Daoy (cell line): ENCODE data around the gene CDK3. TPM values are rescaled to one million over a fixed set of nuclear protein-coding genes. Genes with fewer than 3 reads are reported as not detected.

Experiments used
- DNase-seq: peaks from one replicate; pipeline ENCODE4 v3.0.0-alpha.2; 2015; ENCODE audit warnings: low read depth
- total RNA-seq: library from RNA; depleted of rRNA; stranded (reverse); fragments of >200 nt; shearing (Covaris generic); gene quantifications from 2 replicates; pipeline ENCODE4 v1.2.3, GENCODE V29; 2014

The CDK3 gene
- total RNA-seq, 1 experiment from 2014 or later = 1.3 TPM

DNA sequence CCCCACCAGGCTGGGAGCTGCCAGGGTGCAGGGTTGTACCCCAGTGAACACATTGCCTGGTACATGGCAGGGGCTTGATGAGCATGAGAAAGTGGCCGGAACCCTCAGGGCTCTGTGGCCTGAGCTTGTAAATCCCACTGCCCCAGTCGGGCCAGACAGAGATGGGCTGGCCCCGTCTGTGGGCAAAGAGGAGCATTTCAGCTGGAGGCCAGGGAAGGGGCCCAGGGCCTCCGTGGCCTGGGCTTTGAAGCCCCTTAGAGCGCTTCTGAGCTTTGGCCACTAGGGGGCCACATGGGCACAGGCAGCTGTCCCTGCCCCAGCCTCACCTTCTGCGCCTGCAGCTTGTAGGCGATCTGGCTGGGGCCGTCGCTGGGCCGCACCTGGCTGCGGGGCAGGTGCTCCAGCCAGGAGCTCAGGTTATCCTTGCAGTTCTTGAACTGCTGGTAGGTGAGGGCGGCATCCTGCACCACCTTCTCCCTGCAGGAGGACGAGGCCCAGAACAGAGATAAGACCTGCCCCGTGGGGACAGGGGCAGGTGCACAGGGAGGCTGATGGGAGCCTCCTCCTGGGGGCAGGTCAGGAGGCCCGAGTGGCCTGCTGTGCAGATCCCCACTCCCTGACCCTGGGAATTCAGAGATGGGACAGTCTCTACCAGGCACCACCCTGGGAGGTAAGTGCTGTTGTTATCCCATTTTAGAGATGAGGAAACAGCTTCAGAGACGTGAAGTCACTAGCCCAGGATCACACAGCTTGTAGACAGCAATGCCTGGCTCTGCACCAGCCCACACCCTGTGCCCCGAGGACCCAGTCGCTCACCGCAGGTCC is 13.7 kb downstream of the CDK3 start:
- peak; percentile 81 for DNase-seq

DNA sequence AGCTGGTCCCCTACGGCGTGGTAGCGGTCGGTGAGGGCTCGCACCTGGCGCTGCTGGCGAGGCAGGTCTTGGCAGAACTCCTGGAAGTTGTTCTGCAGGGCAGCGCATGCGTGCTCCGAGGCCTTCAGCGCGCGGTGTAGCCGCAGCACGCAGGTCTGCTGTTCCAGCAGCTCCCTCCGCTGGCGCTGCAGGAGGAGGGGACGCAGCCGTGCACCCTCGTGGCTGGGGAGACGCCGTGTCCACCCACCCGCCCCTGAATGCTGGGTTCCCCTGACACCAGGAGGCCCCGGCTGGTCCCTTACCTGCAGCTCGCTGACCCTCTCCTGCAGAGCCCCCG is 14.2 kb downstream of the CDK3 start:
- DNase-seq = peak; percentile 53

DNA sequence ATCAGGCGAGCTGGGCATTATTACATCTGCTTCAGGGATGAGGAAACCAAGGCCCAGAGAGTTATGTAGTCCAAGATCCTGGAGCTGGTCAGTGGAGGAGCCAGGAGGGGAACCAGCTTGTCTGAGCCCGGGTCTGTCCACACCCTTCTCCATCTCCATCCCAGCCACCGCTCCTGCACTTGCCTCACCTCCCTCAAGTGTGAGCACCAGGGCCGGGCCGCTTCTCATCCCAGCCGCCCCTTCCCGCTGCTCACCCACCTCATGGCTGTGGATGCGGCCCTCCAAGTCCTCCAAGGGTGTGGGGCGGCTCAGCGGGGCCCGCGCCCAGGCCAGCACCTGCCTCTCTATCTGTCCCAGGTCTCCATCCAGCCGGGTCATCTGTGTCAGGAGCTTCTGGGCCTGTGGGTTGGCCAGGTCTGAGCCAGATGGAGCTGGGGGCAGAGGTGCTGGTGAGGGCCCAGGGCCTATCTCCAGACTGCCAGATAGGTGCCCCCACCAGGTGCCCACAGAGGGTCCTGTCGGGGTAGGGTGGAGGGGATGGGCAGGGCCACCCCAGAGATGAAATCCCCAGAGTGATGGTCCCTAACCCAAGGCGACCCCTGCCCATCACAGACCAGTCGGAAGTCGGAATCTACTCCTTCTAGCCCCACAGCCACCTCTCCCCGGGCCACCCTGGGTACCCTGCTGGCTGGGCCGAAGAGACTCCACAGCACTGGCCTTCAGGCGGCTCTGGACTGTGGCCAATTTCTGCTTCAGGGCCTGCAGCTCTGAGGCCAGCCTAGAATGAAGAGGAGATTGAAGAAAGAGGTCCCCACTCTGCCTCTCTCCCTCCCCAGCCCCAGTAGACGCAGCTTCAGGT is 17.1 kb downstream of the CDK3 start:
- DNase-seq = no peak

DNA sequence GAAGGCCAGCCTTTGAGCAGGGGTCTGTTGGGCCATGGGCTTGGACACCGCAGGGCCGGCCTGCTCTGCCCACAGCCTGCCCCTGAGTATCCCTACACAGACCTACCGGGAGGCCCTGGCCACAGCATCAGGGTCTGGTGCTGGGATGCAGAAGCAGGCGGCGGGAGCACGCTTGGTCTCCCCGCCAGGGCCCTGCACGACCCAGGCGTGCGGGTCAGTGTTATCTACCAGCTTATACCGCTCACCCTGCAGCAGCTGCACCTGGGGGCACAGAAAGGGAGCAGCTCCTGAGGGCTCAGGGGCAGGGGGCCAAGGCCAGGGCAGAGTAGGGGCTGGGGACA is 17.7 kb downstream of the CDK3 start:
- DNase-seq = no peak

DNA sequence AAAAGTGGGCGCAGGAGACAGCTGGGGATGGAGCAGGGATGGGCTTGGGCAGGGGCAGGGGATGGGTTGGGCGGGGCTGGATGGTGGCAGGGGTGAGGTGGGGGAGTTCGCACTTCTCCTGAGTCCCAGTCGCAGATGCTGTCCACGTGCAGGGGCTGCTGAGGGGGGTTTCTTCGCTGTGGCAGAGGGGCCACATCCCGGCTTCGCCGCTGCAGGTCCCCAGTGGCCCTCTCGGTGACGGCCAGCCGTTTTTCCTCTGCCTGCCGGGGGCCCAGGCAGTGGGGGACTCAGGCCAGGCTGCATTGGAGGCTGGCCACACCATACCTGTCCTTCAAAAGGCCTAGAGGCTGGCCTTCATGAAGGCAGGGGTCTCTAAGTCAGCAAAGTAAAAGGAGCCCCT is 18.1 kb downstream of the CDK3 start:
- no peak for DNase-seq

DNA sequence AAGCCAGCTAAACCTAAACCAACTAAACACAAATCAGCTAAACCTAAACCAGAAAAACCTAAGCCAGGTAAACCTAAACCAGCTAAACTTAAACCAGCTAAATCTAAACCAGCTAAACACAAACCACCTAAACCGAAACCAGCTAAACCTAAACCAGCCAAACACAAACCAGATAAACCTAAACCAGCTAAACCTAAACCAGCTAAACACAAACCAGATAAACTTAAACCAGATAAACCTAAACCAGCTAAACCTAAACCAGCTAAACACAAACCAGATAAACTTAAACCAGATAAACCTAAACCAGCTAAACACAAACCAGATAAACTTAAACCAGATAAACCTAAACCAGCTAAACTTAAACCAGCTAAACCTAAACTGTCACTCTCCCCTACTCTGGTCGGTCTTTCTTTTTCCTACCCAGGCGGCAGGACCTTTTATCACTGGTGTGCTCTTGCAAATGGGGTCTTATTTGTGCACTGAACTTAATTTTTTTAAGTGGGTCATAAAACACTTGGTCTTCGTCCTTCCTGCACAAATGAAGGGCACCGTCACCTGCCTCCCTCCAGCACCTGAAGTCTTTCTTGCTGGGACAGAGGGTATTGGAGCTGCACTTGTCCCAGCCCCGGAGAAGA is 19.3 kb downstream of the CDK3 start:
- DNase-seq = no peak

DNA sequence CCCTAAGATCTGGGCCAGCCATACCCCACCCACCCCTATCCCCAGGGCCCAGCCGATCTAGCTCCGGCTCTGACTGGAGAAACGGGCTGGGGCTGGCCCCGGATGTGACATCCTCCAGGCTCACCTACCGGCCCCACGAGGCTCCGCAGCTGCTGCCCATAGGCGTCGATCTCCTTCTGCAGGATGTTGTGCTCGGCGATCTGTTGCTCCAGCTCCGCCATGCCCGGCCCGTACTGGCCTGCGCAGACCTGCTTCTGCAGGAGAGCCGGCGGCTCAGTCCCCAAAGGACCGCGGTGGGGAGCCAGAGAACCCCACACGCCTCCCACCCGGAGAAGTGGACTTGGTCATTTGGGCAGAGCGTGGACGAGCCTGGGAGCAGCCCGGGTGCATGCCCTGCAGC is 21.6 kb downstream of the CDK3 start:
- no peak for DNase-seq

DNA sequence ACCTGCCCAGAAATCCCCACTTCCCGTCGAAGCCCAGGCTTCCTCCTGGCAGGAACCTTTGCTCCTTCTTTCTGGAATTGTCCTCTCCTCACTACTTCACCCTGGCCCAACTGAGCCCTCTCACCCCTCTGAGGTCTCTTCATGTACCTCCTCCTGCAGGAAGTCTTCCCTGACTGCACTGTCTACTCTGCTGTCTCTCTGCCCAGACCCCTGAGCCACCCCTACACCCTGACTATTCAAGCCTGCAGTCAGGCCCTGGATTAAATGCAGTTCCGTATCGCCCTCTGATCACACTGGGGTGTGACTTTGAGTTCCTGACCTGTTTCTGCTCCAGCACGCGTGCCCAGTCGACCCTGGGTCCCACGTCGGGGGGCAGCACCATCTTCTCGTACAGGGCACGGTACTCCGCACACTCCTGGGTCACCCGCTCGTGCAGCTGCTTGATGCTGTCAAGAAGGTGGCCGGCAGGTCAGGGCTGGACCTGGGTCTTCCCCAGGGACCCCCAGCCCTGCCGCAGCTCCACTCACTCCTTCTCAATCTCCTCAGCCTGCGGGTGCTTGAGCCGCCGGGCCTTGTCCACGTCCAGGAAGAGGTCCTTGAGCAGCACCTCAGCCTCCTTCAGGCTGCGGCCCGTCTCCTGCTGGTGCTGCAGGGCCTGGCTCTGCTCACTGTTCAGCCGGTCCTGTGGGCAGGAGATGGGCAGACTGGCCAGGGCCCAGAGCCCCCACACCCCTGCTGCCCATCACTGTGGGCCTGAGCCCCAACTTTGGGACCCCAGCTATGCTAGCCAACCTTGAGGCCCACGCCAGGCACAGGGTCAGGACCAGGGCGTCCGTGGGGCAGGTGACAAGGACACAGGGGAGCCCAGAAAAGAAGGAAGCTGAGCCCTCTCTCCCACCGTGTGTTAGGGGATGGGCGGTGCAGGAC is 22.6 kb downstream of the CDK3 start:
- no peak for DNase-seq

DNA sequence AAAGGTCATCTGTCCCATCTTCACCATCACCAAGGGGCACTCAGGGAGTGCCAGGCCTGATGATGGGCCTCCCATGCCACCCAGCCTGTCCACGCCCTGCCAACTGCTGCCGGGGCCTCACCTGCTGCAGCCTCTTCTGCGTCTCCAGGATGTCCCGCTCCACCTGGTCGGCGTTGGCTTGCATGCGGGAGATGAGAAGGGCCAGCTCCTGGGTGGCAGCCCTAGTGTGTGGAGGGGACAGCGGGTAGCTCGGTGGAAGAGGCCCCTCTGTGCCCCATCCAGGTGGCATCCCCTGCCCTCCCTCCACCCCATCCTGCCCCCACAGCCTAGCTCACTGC is 23.2 kb downstream of the CDK3 start:
- no peak for DNase-seq

DNA sequence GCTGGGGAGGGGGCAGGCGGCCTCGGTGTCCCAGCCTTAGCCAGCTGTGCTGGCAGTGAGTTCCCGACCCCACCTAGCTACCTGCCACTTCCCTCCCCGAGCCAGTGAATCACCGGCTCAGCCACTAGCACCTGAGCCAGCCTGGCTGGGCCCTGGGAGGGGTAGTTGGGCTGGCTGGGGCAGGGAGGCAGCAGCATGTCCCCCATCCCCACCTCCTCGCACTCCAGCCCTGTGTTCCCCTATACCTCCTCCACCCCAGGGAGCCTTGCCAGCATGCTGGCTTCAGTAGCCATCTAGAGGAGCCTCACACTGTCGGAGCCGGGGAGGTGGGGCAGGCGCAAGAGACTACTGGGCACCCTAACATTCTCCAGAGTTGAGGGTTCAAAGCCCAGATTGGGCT is 23.7 kb downstream of the CDK3 start:
- DNase-seq = no peak

DNA sequence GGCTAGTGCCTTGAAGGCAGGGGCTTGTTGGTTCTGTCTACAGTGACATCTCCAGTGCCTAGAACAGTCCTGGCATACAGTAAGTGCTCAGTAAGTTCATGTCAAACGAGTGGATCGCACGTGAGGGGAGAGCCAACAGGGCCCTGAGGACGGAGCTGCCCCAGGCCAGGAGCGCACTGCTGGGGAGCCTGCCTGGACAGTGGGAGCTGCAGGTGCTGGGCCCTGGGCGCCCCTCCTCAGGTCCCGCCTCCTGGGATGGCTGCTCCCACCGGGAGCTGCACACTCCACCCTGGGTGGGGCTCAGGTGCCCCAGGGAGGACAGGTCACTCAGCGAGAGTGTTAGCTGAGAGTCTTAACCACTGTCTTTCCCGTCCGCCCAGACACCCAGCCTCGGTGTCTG is 24.6 kb downstream of the CDK3 start:
- DNase-seq = no peak

DNA sequence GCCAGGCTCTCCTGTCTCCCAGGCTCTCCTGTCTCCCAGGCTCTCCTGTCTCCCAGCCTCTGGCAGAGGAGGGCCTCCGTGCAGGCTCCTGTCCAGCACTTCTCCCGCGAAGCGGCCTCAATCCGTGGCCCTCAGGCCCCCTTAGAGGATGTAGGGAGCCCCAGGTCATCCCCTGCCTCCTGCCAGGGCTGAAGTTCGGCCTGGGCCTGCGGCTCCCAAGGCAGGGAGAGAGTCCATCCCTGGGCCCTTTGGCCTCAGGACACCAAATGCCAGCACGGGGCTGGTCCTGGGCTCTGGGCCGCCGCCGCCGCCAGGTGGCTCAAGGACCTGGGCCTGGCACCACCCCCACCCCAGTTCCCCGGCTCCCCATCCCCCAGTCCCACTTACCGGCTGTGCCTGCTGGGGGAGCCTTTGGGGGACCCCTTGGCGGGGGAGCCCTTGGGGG is 26.1 kb downstream of the CDK3 start:
- DNase-seq = no peak

DNA sequence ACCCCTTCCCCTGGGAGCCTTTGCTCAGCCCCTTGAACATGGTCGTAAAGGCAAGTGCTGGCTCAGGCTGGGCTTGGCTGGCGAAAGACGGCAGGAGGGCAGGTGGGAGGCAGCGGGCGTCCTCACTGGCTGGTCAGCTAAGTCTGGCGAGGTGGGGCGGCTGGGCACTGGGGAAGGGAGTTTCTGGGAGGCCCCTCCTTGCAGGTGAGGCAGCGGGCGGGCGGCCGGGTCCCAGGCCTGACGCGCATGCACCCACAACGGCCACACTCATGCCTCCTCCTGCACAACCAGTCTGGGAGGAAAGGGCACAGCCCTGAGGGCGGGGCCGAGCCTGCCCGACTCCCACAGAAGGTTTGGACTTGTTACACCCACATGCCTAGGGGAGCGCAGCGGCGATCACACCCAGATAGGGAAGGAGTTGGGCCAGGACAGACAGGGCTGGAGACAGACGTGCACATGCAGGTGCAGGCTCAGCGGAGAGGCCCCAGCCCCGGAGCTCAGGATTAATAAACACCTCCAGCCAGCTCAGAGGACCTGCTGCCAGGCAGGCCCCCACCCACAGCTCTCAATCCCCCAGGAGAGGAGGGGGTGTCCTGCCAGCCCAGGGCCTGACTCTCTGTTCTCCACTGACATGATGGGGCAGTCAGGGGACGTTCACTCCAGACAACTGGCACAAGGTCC is 26.6 kb downstream of the CDK3 start, which contains the start of gene EVPL:
TSS of gene EVPL (minus strand) at position 148 of the 681 bp plus-strand sequence. CDS start at position 40, 108 bp downstream.
- DNase-seq = no peak

DNA sequence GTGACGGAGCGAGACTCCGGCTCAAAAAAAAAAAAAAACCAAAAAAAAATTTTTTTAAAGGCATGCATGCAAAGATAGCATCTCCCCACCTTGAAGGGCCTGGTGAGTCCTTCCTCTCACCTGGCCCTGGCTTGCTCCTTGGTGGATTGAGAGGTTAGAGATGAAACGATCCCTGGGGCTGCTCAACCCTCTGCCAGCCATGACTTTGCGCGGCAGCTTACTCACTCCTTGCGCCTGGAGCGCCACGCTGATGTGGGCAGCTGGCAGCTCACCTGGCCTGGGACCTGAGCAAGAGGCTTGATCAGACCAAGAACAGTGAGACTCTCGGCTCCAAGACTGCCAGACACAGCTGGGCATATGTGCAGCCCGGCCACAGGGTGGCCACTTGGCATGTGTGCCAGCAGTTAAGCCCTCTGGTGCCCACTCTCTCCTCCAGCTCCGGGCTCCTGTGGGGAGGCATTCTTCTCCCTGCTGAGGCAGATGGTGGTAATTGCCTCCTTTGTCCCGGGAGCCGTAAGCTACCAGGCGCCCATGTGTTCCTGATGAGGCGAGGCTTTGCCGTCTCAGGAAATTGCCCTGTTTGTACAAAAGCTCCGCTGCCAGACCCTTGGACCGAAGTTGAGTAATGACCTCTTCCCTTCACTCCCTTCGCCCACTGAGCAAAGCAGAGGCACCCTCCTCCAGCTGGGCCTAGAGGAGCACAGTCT is 31.6 kb downstream of the CDK3 start:
- DNase-seq = no peak

DNA sequence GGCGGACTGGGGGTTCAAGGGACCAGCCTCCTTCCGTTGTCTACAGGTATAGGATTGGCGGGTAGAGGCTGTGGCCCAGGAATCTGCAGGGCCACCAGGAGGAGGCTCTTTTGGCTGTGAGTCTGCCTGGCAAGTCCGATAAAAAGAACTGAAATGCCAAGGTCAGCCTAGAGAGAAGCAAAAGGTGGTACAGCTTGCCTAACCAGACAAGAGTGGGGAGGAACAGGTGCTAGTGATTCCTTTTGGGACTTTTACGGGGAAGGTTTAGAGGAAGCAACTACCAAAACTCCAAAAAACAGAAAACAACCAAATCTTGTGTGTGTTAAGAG is 32.1 kb downstream of the CDK3 start:
- no peak for DNase-seq

DNA sequence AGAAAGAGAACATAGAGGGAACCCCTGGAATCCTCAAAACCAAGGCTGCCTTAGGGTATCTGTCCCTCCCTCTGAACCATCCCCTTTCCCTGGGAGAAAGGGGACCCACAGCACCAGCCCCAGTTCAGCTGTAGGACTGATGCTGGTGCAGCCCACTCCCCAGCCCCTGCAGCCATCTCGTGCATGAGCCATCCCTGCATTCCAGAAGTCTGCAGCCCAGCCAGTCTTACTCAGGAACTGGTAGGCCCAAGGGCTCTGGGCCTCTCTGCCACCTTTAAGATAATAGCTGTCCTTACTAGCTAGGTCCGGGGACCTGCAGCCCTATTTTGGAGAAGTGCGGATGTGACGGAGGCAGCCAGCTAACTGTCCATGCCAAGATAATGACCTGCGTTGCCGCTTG is 32.5 kb downstream of the CDK3 start:
- DNase-seq = no peak

DNA sequence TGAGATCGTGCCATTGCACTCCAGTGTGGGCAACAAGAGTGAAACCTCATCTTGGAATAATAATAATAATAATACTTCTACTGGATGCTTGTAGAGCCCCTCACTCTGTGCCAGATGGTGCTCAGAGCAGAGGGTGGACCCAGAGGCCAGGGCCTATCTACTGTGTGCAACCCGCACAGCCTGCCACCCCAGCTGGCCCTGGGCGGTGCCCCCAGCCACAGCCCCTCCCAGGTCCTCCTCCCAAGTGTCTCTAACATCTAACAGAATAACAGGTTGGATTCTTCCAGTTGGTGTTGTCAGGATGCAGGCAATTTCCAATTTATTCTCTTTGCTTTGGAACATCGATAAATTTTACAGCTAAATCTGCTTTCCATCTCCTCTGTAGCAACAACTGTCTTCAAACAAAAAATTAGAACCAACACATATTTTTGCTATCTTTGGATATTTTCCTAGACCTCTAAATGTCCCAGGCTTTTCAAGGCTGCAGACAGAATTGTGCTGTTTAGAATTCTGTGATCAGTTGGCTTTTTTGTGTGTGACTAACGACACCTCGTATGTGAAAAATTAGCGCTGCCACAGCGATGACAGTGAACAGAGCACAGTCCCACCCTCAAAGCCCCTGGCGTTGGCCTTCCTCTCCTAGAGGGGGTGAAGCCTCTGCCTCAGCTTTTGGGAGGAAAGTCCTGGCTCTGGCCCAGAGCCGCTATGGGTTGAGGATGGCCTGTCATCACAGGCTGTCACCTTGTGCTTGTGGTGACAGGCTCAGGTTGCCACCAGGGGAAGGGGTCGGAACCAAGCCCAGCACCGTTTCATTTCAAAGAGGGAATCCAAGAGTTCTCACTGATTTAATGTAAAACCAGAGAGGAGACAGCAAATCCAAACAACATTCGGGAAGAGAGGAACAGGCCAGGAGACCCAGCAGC is 34.0 kb downstream of the CDK3 start:
- DNase-seq = no peak

DNA sequence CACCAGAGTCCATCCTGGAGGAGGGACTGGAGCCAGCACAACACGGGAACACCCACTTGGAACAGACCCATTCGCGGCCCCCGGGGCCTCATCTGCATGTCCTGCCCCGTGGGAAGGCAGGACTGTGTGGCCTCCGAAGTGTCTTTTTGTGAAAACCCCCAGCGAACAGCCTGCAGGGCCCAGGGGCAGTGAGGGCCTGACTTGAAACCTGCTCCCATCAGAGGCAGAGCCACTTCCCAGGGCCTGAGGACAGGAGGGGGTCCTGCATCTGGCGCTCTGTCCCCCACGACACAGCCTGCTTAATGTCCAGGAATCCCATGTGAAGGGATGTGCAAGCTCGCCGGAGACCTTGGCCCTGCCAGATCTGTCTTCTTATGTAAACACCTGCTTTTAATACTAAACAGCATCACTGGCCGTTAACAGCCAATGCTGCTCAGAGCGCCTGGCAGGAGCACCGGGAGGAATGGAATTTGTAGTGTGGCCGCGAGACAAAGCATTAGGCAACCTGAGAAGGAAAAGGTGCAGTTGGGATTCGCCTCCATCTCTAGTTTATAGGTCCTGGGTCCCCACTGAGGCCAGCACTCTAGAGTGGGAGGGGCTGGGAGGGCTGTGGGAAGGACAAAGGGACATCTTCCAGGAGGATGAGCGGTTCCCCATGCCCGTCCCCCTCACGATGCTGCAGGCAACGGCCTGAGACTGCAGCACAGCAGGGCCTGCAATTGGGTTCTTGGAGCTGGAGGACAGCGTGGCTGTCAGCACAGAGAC is 36.0 kb downstream of the CDK3 start:
- no peak for DNase-seq

DNA sequence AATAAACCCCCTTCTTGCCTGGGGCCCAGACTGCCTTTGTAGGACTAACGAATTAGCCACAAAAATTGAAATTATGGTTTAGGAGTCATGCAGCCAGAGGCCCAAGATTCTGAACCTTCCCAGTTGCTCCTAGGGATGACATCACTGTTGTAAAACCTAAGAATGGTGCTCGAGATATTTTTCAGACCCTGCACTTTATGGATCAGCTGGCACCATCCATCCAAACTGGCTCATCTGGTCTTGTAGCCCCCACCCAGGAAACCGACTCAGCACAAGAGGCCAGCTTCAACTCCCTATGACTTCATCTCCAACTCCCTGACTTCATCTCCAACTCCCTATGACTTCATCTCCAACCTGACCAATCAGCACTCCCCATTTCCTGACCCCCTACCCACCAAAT is 37.4 kb downstream of the CDK3 start:
- no peak for DNase-seq
